Measurements from ENCODE around the gene KIF26B. TPM values are rescaled to one million over a fixed set of nuclear protein-coding genes. Genes with fewer than 3 reads are reported as not detected.

Gene KIF26B
- total and polyA plus RNA-seq, 10 of the 15 experiments (the other 5 are each of a cell fraction or from before 2014, with no cell fraction given) = 0.35 to 11.6 (median 2.2) TPM

DNA sequence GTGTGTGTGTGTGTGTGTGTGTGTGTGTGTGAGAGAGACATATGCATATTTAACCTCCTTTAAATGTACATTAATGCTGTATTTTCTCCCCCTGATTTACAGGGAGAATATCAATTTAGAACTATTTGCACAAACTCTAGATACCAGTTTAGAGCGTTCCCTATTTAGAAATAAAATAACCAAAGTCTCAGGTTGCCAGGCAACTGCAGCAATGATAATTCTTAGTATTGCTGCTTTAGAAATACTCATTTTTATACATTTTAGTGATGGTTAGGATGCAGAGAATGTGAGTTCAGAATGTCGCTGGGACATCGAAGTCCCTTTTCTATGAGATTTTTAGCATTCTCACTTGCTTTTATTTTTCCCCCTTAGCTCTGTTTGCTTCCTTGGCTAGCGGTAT, 497.3 kb downstream of the KIF26B start:
- Histone ChIP-seq H3K27me3 (replicated peaks in 1 of 2; ENCODE audit: control insufficient read depth in 2 of 2, insufficient read depth in 2 of 2, low read length in 1 of 2) (no peaks in the 10 kb centered on the region), H3K9ac (ENCODE audit: control insufficient read depth, insufficient read depth, low read length) (no peak overlapping the region), H3K4me2 (ENCODE audit: control insufficient read depth, insufficient read depth) (no peak overlapping the region), H2AFZ (ENCODE audit: control insufficient read depth, low read depth, low read length) (no peak overlapping the region), H3K4me1 (ENCODE audit: control insufficient read depth, insufficient read depth, low read length) (peaks cover 3% of the 10 kb centered on the region), H3K79me2 (ENCODE audit: control insufficient read depth, insufficient read depth, low read length) (peaks cover 10% of the 10 kb centered on the region), H3K36me3 (ENCODE audit: control insufficient read depth in 2 of 2, insufficient read depth in 2 of 2, low read length in 1 of 2) (no peaks in the 10 kb centered on the region), H3K27ac (ENCODE audit: control insufficient read depth, insufficient read depth) (no peak overlapping the region), H3K4me3 (no peak overlapping the region), H4K20me1 (ENCODE audit: control insufficient read depth, insufficient read depth) (no peaks in the 10 kb centered on the region), H3K9me3 (replicated peaks; ENCODE audit: control insufficient read depth, insufficient read depth, low read length) (no peaks in the 10 kb centered on the region; the same call in 1 of the 3 replicates)
- ATAC-seq = no peak
- ChIA-PET POLR2A (interaction anchor here (1.1 kb wide), 1 partner anchor 30 kb away, joined by 3 read pairs; no protein-coding TSS in a partner anchor), SMC1A (ENCODE audit: uncharacterized antibody, unreplicated experiment) (interaction anchor here (0.6 kb wide), 1 partner anchor 1073 kb away, joined by 3 read pairs; no protein-coding TSS in a partner anchor), RAD21 (ENCODE audit: unreplicated experiment) (no interaction called here), CTCF (interaction anchor here (0.9 kb wide), 1 partner anchor 23 kb away, joined by 3 read pairs; no protein-coding TSS in a partner anchor)
- no peak for DNase-seq (ENCODE audit: low read depth, low spot score)
- no TSS peak for BruUV-seq (replicated peaks)
- 58% methylated on average over 4 of the region's 4 CpGs for WGBS (ENCODE audit: insufficient coverage, insufficient replicate concordance, low lambda C conversion rate, missing lambda C conversion rate)
- no peak for FAIRE-seq
- intact Hi-C loops (cut with micrococcal nuclease; ENCODE audit: unreplicated experiment) = no loop called here
- TF ChIP-seq SUPT20H (IDR thresholded peaks at IDR 0.05; ENCODE audit: borderline replicate concordance, control insufficient read depth, low read depth, low read length) (no peak), CEBPB (IDR thresholded peaks at IDR 0.05; ENCODE audit: borderline replicate concordance in 1 of 2, low read depth in 2 of 2, low read length in 2 of 2) (no peak), NFYA (IDR thresholded peaks at IDR 0.05; ENCODE audit: borderline replicate concordance, low read depth, low read length) (no peak), HDAC6 (IDR thresholded peaks at IDR 0.05; ENCODE audit: unreplicated experiment) (no peak), RUNX3 (IDR thresholded peaks at IDR 0.05; ENCODE audit: low read length) (no peak)
- in situ Hi-C loops (cut with MboI) = no loop called here

DNA sequence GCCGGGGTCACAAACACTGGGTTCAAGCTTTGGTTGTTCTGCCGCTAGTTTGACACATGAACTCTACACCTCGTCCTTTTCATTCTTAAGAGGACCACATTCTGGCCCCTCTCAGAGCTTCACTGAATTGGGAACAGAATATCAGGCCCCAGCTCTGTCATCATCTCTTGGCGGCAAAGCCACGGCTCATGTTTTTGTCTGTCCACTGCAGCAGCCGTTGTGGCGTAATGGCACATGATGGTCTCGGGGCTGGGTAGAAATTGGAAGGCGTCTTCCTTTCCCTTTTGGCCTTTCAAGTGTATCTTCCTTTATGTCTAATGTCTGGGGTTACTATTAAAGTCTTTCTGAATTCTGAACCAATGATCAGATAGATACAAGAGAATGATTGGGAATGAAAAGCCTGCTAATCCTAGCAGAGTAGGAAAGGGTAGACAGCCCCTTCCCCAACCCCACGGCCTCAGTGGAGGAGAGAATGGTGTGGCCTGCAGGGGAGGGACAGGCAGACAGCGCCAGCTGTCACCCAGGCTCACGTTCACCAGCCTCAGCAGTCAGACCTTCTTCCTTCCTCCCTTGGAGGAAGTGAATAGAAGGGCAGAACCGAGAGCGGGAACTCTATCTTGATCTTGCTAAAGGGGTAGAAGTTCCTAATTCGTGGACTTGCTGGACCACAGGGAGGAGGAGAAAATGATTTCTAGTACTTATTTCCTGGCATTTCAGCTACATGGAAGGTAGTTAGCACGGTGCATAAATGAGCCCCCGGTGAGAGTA, 498.1 kb downstream of the KIF26B start:
- Histone ChIP-seq H3K27me3 (replicated peaks in 1 of 2; ENCODE audit: control insufficient read depth in 2 of 2, insufficient read depth in 2 of 2, low read length in 1 of 2) (no peaks in the 10 kb centered on the region), H3K9me3 (replicated peaks; ENCODE audit: control insufficient read depth, insufficient read depth, low read length) (no peaks in the 10 kb centered on the region; the same call in 1 of the 3 replicates), H3K4me1 (ENCODE audit: control insufficient read depth, insufficient read depth, low read length) (peaks cover 3% of the 10 kb centered on the region), H3K4me3 (no peak overlapping the region), H2AFZ (ENCODE audit: control insufficient read depth, low read depth, low read length) (no peak overlapping the region), H4K20me1 (ENCODE audit: control insufficient read depth, insufficient read depth) (no peaks in the 10 kb centered on the region), H3K4me2 (ENCODE audit: control insufficient read depth, insufficient read depth) (no peak overlapping the region), H3K9ac (ENCODE audit: control insufficient read depth, insufficient read depth, low read length) (no peak overlapping the region), H3K79me2 (ENCODE audit: control insufficient read depth, insufficient read depth, low read length) (peaks cover 6% of the 10 kb centered on the region), H3K27ac (ENCODE audit: control insufficient read depth, insufficient read depth) (no peak overlapping the region), H3K36me3 (ENCODE audit: control insufficient read depth in 2 of 2, insufficient read depth in 2 of 2, low read length in 1 of 2) (no peaks in the 10 kb centered on the region)
- intact Hi-C loops (cut with micrococcal nuclease; ENCODE audit: unreplicated experiment) = no loop called here
- ChIA-PET SMC1A (ENCODE audit: uncharacterized antibody, unreplicated experiment) (interaction anchor here (0.6 to 1.3 kb wide), 3 partner anchors 97 to 1072 kb away, joined by 3 read pairs; no protein-coding TSS in a partner anchor), POLR2A (interaction anchor here (1.1 kb wide), 1 partner anchor 31 kb away, joined by 3 read pairs; no protein-coding TSS in a partner anchor), RAD21 (ENCODE audit: unreplicated experiment) (no interaction called here), CTCF (interaction anchor here (0.9 kb wide), 1 partner anchor 22 kb away, joined by 3 read pairs; no protein-coding TSS in a partner anchor)
- 72% methylated on average over 17 of the region's 17 CpGs for WGBS (ENCODE audit: insufficient coverage, insufficient replicate concordance, low lambda C conversion rate, missing lambda C conversion rate)
- in situ Hi-C loops (cut with MboI) = no loop called here
- no peak for ATAC-seq
- TF ChIP-seq MYB (IDR thresholded peaks at IDR 0.05; ENCODE audit: borderline replicate concordance, low read depth, low read length) = no peak
- DNase-seq (ENCODE audit: low read depth, low spot score) = no peak
- BruUV-seq (replicated peaks) = no TSS peak
- FAIRE-seq = no peak
